Thyroid gland (tissue), 4 donors: ENCODE measurements around the gene ST6GAL2. TPM values are rescaled to one million over a fixed set of nuclear protein-coding genes. Genes with fewer than 3 reads are reported as not detected.

Experiments
- DNase-seq, 2 donors: peaks; one replicate each; pipeline ENCODE4 v3.0.0-alpha.2; 2019
- H3K27ac ChIP-seq, 3 donors: fragments of 200-600 bp; sonication (generic); 1 replicate in 2 of 3; 2 replicates in 1 of 3; pipeline ENCODE4 v1.5.1; 2016 to 2019; ENCODE audit warnings: mild to moderate bottlenecking in 1 of 3, moderate library complexity in 1 of 3
- H3K27me3 ChIP-seq: fragments of 200-600 bp; sonication (generic); one replicate; pipeline ENCODE4 v1.5.1; 2019
- H3K36me3 ChIP-seq, 2 donors: fragments of 200-600 bp; sonication (generic); one replicate each; pipeline ENCODE4 v1.5.1; 2016 to 2019
- H3K4me1 ChIP-seq, 2 donors: fragments of 200-600 bp; sonication (generic); one replicate each; pipeline ENCODE4 v1.5.1; 2017 to 2019
- H3K4me3 ChIP-seq, 3 donors: fragments of 200-600 bp; sonication (generic); replicated peaks in 1 of 3; 1 replicate in 2 of 3; 2 replicates in 1 of 3; pipeline ENCODE4 v1.5.1; 2016; ENCODE audit warnings: mild to moderate bottlenecking in 1 of 3
- H3K9me3 ChIP-seq: fragments of 200-600 bp; sonication (generic); one replicate; pipeline ENCODE4 v1.5.1; 2017
- CTCF ChIP-seq, 6 experiments: fragments of 200-600 bp in 3 of 6; fragments of 450-650 bp in 3 of 6; sonication (generic) in 3 of 6; IDR thresholded peaks; one replicate each; pipeline ENCODE4 v1.5.1; 2016 to 2019; ENCODE audit warnings: antibody characterized with exemption in 6 of 6, mild to moderate bottlenecking in 2 of 6, inconsistent platforms in 1 of 6, moderate library complexity in 1 of 6
- POLR2A ChIP-seq, 2 donors: fragments of 450-650 bp; IDR thresholded peaks; one replicate each; pipeline ENCODE4 v1.6.1; 2017; ENCODE audit warnings: antibody characterized with exemption in 2 of 2, mild to moderate bottlenecking in 2 of 2, moderate library complexity in 1 of 2
- WGBS, 2 donors: methylation state at CpG; one replicate each; pipeline ENCODE4 v1.1.5; 2017; 5-methylcytosine and 5-hydroxymethylcytosine counted together
- intact Hi-C: fragments of 100-400 bp; cut with DNase I; formaldehyde crosslinking; loops from one replicate; pipeline ENCODE4 v1.15.1; 2023
- total RNA-seq, 4 donors: library from RNA; depleted of rRNA; stranded (reverse); fragments of >200 nt; gene quantifications; one replicate each; pipeline ENCODE4 v1.2.3, GENCODE V29; 2016

The ST6GAL2 gene
- total RNA-seq, 4 donors from 2014 or later = 17.6 to 94.5 (median 49.9) TPM

DNA sequence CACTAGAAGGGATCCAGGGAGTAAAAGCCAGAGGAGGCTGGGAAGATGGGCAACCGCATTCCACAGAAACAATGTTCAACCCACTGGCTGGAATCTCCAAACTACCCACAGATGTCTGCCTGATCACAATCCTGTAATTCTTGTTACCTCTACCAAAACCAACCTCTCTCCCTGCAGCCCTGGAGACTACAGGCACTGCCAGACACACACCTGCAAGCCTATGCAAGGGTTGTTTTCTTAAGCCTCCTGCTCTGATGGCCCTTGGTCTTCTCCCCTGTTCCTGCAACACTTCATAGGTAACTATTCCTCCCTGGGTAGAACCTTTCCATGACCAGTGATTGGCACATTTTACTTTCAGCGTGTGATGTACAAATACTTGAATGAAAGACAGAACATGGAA is 21.9 kb downstream of the ST6GAL2 start:
- Histone ChIP-seq H3K27me3 (no peaks in the 10 kb centered on the region), H3K36me3 (no peaks in the 10 kb centered on the region), H3K9me3 (no peaks in the 10 kb centered on the region), H3K27ac (no peak overlapping the region), H3K4me1 (peaks cover 24 to 40% of the 10 kb centered on the region in 2 donors), H3K4me3 (no peak overlapping the region)
- intact Hi-C loops = no loop called here
- no peak for TF ChIP-seq POLR2A (IDR thresholded peaks at IDR 0.05)
- TF ChIP-seq CTCF (IDR thresholded peaks at IDR 0.05) = no peak
- peak; percentile 56 to 59 for DNase-seq
- WGBS, 2 donors = 52 to 62% methylated on average over 2 of the region's 2 CpGs

GRCh38 chr2:106863387-106863786 is 22.6 kb downstream of the ST6GAL2 start:
- Histone ChIP-seq H3K27ac (no peak overlapping the region), H3K4me1 (peaks cover 24 to 40% of the 10 kb centered on the region in 2 donors), H3K27me3 (no peaks in the 10 kb centered on the region), H3K36me3 (no peaks in the 10 kb centered on the region), H3K4me3 (no peak overlapping the region), H3K9me3 (no peaks in the 10 kb centered on the region)
- intact Hi-C loops = no loop called here
- DNase-seq = peak in 1 of 2 donors; percentile 39
- TF ChIP-seq CTCF (IDR thresholded peaks at IDR 0.05) (peak in 3 of 6 experiments; percentile 41 to 51 (median 44)), POLR2A (IDR thresholded peaks at IDR 0.05) (no peak)
- 48 to 52% methylated on average over 8 of the region's 8 CpGs for WGBS, 2 donors

GRCh38 chr2:106859498-106859897 is 26.5 kb downstream of the ST6GAL2 start:
- DNase-seq = no peak
- intact Hi-C loops = no loop called here
- Histone ChIP-seq H3K4me3 (no peak overlapping the region), H3K36me3 (no peaks in the 10 kb centered on the region), H3K27me3 (no peaks in the 10 kb centered on the region), H3K4me1 (peaks cover 8 to 21% of the 10 kb centered on the region in 2 donors), H3K9me3 (no peaks in the 10 kb centered on the region), H3K27ac (no peak overlapping the region)
- 92 to 97% methylated on average over 4 of the region's 4 CpGs for WGBS, 2 donors
- TF ChIP-seq CTCF (IDR thresholded peaks at IDR 0.05) = no peak
- TF ChIP-seq POLR2A (IDR thresholded peaks at IDR 0.05) = no peak

GRCh38 chr2:106858810-106859209 is 27.2 kb downstream of the ST6GAL2 start:
- no peaks in the 10 kb centered on the region for H3K36me3 ChIP-seq
- 78 to 89% methylated on average over 2 of the region's 2 CpGs for WGBS, 2 donors
- H3K27ac ChIP-seq = no peak overlapping the region
- H3K4me1 ChIP-seq = peaks cover 8 to 17% of the 10 kb centered on the region in 2 donors
- H3K4me3 ChIP-seq = no peak overlapping the region
- no peaks in the 10 kb centered on the region for H3K27me3 ChIP-seq
- no peak for TF ChIP-seq CTCF (IDR thresholded peaks at IDR 0.05)
- TF ChIP-seq POLR2A (IDR thresholded peaks at IDR 0.05) = no peak
- H3K9me3 ChIP-seq = no peaks in the 10 kb centered on the region
- no peak for DNase-seq
- intact Hi-C loops = no loop called here

DNA sequence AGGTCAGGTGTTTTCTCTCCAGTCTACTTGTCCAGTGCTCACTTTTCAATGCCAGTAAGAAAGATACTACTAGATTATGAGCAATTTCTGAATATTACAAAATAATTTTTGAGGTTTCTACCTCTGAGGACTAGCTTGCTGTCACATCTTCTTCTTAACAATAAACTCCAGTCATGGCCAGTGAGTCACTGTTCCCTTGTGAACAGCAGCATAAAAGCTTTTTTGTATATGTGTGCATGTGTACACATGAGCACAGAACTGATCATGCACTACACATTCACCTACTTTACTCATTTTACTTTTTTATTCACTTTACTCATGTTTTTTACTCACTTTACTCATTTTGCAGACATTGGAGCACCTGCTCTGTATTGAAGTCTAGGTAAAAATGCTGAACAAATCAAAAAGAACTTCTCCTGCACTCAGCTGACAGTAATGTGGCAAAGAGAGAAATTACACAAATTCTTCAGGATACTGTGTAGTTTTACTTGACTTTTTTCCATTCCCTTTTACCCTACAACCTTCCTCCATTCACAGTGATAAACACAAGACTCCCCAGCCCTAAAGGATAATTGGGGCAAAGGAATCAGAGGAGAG is 28.0 kb downstream of the ST6GAL2 start:
- TF ChIP-seq POLR2A (IDR thresholded peaks at IDR 0.05) (no peak), CTCF (IDR thresholded peaks at IDR 0.05) (no peak)
- DNase-seq = no peak
- H3K27me3 ChIP-seq = no peaks in the 10 kb centered on the region
- intact Hi-C loops = no loop called here
- peaks cover 8 to 9% of the 10 kb centered on the region in 2 donors for H3K4me1 ChIP-seq
- H3K9me3 ChIP-seq = no peaks in the 10 kb centered on the region
- H3K27ac ChIP-seq = peak overlapping the region in 1 of 3 donors; percentile 39
- no peak overlapping the region for H3K4me3 ChIP-seq
- H3K36me3 ChIP-seq = no peaks in the 10 kb centered on the region
